ENCODE data around the gene PRM3. TPM values are rescaled to one million over a fixed set of nuclear protein-coding genes. Genes with fewer than 3 reads are reported as not detected.

PRM3 gene
- total RNA-seq, 6 experiments from 2014 or later = not detected

DNA sequence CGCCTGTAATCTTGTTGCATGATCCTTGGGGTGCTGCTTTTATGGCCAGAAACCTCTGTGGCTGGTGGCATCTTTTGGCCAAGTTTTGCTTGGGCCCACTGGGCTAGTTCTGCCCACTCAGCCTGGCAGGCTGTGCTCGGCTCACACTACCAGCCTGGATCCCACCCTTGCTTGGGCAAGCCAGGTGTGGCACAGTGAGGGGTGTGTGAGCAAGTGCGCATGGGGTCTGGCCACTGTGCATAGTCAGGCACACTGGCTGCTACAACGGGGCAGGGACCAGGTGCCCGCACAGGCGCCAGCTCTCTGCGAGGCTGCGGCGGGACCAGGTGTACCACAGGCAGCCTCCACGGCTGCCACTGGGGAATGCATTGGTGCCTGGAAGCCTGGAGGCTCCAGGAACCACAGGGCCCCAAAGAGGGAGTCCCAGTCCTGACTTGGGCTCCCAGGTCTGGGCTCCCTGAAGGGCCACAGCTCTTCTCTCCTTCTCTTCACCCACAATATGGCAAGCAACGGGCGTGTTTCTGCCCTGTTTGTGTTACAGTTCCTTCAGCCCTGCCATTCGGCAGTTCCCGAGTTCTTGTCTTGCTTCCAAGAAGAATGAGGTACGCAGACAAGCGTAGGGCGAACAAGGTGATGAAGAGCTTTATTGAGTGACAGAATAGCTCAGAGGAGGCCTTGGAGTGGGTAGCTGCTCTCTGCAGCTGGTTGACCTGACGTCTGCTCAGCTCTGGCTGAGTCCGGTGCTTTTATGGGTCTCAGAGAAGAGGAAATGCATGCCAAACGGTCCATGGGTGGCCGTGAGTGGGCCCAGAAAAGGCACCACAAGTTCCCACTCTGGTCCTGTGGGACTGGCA lies 34.4 kb upstream of the PRM3 start:
- TF ChIP-seq, protein P1, sequence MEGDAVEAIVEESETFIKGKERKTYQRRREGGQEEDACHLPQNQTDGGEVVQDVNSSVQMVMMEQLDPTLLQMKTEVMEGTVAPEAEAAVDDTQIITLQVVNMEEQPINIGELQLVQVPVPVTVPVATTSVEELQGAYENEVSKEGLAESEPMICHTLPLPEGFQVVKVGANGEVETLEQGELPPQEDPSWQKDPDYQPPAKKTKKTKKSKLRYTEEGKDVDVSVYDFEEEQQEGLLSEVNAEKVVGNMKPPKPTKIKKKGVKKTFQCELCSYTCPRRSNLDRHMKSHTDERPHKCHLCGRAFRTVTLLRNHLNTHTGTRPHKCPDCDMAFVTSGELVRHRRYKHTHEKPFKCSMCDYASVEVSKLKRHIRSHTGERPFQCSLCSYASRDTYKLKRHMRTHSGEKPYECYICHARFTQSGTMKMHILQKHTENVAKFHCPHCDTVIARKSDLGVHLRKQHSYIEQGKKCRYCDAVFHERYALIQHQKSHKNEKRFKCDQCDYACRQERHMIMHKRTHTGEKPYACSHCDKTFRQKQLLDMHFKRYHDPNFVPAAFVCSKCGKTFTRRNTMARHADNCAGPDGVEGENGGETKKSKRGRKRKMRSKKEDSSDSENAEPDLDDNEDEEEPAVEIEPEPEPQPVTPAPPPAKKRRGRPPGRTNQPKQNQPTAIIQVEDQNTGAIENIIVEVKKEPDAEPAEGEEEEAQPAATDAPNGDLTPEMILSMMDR (IDR thresholded peaks at IDR 0.05) = no peak
- DNase-seq = no peak
- Mint-ChIP-seq H3K27ac (no peak overlapping the region), H3K9me3 (no peaks in the 10 kb centered on the region), H3K4me1 (ENCODE audit: low read depth) (peaks cover 20% of the 10 kb centered on the region), H3K27me3 (ENCODE audit: insufficient read depth) (peaks cover 2% of the 10 kb centered on the region; the same call in 1 of the 2 replicates), H3K4me3 (no peak overlapping the region), H3K36me3 (ENCODE audit: low read depth) (no peaks in the 10 kb centered on the region)

DNA sequence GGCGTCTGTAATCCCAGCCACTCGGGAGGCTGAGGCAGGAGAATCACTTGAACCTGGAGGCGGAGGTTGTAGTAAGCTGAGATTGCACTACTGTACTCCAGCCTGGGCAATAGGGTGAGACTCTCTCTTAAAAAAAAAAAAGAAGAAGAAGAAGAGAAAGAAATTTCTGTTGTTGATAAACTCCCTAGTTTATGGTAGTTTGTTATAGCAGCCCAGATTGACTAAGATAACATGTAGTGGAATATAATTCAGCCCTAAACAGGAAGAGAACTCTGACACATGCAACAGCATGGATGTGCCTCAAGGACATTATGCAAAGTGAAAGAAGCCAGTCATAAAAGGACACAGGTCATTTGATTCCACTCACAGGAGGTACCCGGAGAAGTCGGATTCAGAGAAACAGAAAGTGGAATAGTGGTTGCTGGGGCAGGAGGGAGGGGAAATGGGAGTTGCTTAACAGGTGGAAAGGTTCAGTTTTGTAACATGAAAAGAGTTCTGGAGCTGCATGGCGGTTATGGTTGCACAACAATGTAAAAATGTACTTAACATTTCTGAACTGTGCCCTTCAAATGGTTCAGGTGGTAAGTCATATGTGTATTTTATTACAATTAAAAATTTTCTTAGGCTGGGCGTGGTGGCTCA lies 33.7 kb upstream of the PRM3 start:
- Mint-ChIP-seq H3K27me3 (ENCODE audit: insufficient read depth) (peaks cover 2% of the 10 kb centered on the region; the same call in 1 of the 2 replicates), H3K9me3 (no peaks in the 10 kb centered on the region), H3K4me1 (ENCODE audit: low read depth) (peaks cover 14% of the 10 kb centered on the region), H3K36me3 (ENCODE audit: low read depth) (no peaks in the 10 kb centered on the region), H3K27ac (no peak overlapping the region), H3K4me3 (no peak overlapping the region)
- TF ChIP-seq, protein P1 (IDR thresholded peaks at IDR 0.05) = no peak
- DNase-seq = no peak

GRCh38 chr16:11306381-11306780 lies 33.0 kb upstream of the PRM3 start:
- no peaks in the 10 kb centered on the region for H3K36me3 Mint-ChIP-seq (ENCODE audit: low read depth)
- no peak overlapping the region for H3K4me3 Mint-ChIP-seq
- TF ChIP-seq, protein P1 (IDR thresholded peaks at IDR 0.05) = no peak
- peaks cover 2% of the 10 kb centered on the region; the same call in 1 of the 2 replicates for H3K27me3 Mint-ChIP-seq (ENCODE audit: insufficient read depth)
- no peaks in the 10 kb centered on the region for H3K9me3 Mint-ChIP-seq
- peaks cover 9% of the 10 kb centered on the region; the same call in 1 of the 2 replicates for H3K4me1 Mint-ChIP-seq (ENCODE audit: low read depth)
- no peak overlapping the region for H3K27ac Mint-ChIP-seq
- DNase-seq = no peak

DNA sequence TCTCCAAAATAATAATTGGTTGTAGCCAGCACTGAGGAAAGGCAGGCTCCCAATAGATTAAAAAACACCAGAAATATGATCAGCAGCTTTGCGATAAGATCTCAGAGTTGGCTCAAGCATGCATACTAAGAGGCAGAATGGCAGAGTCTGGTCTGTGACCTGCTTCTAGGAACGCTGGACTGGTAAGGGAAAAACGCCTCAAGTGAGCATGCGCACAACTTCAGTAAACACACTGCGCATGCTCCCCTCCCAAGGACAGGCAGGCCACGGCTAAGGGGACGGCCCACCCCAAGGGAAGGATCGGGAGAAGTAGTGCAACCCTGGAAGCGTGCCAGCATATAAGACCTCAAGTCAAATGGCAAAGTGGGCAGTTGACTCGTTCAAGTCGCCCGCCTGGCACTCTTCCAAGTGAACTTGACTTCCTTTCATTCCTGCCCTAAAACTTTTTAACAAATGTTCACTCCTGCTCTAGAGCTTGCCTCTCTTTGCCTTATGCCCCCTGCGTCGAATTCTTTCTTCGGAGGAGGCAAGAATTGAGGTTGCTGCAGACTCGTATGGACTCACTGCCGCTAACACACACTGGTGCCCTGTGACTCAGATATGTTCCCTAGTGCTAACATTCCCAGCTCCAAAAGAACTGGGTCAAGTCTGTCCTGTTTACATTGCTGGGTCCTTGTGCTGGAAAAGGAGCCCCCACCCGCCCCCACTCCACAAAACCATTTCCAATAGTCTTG lies 30.1 kb upstream of the PRM3 start:
- H3K27me3 Mint-ChIP-seq (ENCODE audit: insufficient read depth) = peaks cover 3% of the 10 kb centered on the region
- no peak overlapping the region for H3K27ac Mint-ChIP-seq
- peaks cover 9% of the 10 kb centered on the region; the same call in 1 of the 2 replicates for H3K4me1 Mint-ChIP-seq (ENCODE audit: low read depth)
- TF ChIP-seq, protein P1 (IDR thresholded peaks at IDR 0.05) = no peak
- no peak for DNase-seq
- no peak overlapping the region for H3K4me3 Mint-ChIP-seq
- H3K9me3 Mint-ChIP-seq = no peaks in the 10 kb centered on the region
- H3K36me3 Mint-ChIP-seq (ENCODE audit: low read depth) = no peaks in the 10 kb centered on the region

DNA sequence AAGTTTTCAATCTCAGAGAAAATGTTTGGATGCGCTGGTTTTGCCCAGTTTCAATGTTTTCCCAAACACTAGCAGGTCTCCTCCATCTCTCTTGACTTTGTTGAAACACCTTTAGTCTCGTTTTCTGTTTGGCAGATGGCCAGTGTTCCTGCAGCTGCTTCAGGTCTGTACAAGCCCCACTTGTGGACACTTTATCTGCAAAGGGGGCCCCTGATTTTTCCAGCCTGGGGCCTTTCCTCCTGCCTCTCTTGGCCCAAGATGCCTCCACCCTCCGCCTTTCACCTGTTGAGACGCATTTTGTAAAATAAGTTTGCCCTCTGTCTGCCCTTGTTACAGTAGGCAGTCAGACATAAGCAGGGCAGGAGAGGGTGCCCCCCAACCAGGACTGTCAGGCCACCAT lies 29.5 kb upstream of the PRM3 start:
- peaks cover 9% of the 10 kb centered on the region; the same call in 1 of the 2 replicates for H3K4me1 Mint-ChIP-seq (ENCODE audit: low read depth)
- TF ChIP-seq, protein P1 (IDR thresholded peaks at IDR 0.05) = no peak
- peaks cover 3% of the 10 kb centered on the region for H3K27me3 Mint-ChIP-seq (ENCODE audit: insufficient read depth)
- no peak for DNase-seq
- no peaks in the 10 kb centered on the region for H3K36me3 Mint-ChIP-seq (ENCODE audit: low read depth)
- H3K4me3 Mint-ChIP-seq = no peak overlapping the region
- no peaks in the 10 kb centered on the region for H3K9me3 Mint-ChIP-seq
- no peak overlapping the region for H3K27ac Mint-ChIP-seq
